Effector memory CD4-positive, alpha-beta T cell (primary cell): Measurements from ENCODE around the gene SPATA19.

Experiments
- DNase-seq, 3 donors: peaks; one replicate each; pipeline ENCODE4 v3.0.0-alpha.2; 2020
- H3K27ac ChIP-seq: 2 replicates; pipeline ENCODE4 v1.7.0; 2013; ENCODE audit warnings: mild to moderate bottlenecking, low read length, moderate library complexity; ENCODE audit not compliant: insufficient read depth, poor library complexity, severe bottlenecking
- H3K27me3 ChIP-seq: replicated peaks from 2 replicates; pipeline ENCODE4 v1.7.0; 2013; ENCODE audit warnings: mild to moderate bottlenecking, low read length; ENCODE audit not compliant: insufficient read depth, control insufficient read depth, poor library complexity, severe bottlenecking
- H3K36me3 ChIP-seq: 2 replicates; pipeline ENCODE4 v1.7.0; 2013; ENCODE audit warnings: mild to moderate bottlenecking, low read length, moderate library complexity; ENCODE audit not compliant: control insufficient read depth, insufficient read depth
- H3K4me1 ChIP-seq: 2 replicates; pipeline ENCODE4 v1.7.0; 2013; ENCODE audit warnings: low read length, mild to moderate bottlenecking; ENCODE audit not compliant: control insufficient read depth, insufficient read depth, poor library complexity, severe bottlenecking
- H3K4me3 ChIP-seq: 2 replicates; pipeline ENCODE4 v1.7.0; 2013; ENCODE audit warnings: low read length, low read depth, mild to moderate bottlenecking; ENCODE audit not compliant: insufficient read depth, poor library complexity, severe bottlenecking
- H3K9me3 ChIP-seq: 2 replicates; pipeline ENCODE4 v1.7.0; 2013; ENCODE audit warnings: mild to moderate bottlenecking, low read length, moderate library complexity; ENCODE audit not compliant: control insufficient read depth

The SPATA19 gene

GRCh38 chr11:133828871-133829270, 16.4 kb downstream of the SPATA19 start:
- Histone ChIP-seq H3K27me3 (no peaks in the 10 kb centered on the region), H3K27ac (no peak overlapping the region), H3K36me3 (no peaks in the 10 kb centered on the region), H3K4me1 (no peaks in the 10 kb centered on the region), H3K4me3 (no peak overlapping the region), H3K9me3 (no peaks in the 10 kb centered on the region)
- no peak for DNase-seq

GRCh38 chr11:133827556-133827955, 17.8 kb downstream of the SPATA19 start:
- Histone ChIP-seq H3K4me1 (no peaks in the 10 kb centered on the region), H3K9me3 (no peaks in the 10 kb centered on the region), H3K36me3 (no peaks in the 10 kb centered on the region), H3K27me3 (no peaks in the 10 kb centered on the region), H3K4me3 (no peak overlapping the region), H3K27ac (no peak overlapping the region)
- DNase-seq: no peak

GRCh38 chr11:133826866-133827265, 18.4 kb downstream of the SPATA19 start:
- Histone ChIP-seq H3K27ac (no peak overlapping the region), H3K9me3 (no peaks in the 10 kb centered on the region), H3K36me3 (no peaks in the 10 kb centered on the region), H3K27me3 (no peaks in the 10 kb centered on the region), H3K4me3 (no peak overlapping the region), H3K4me1 (no peaks in the 10 kb centered on the region)
- no peak for DNase-seq

- H3K4me1 ChIP-seq: no peaks in the 10 kb centered on the region
- H3K27ac ChIP-seq: no peak overlapping the region
- no peaks in the 10 kb centered on the region for H3K9me3 ChIP-seq
- no peaks in the 10 kb centered on the region for H3K36me3 ChIP-seq
- H3K27me3 ChIP-seq: no peaks in the 10 kb centered on the region
- H3K4me3 ChIP-seq: no peak overlapping the region
- no peak for DNase-seq
Measured at GRCh38 chr11:133825666-133826065, 19.6 kb downstream of the SPATA19 start.

- Histone ChIP-seq H3K27ac (no peak overlapping the region), H3K4me3 (no peak overlapping the region), H3K27me3 (no peaks in the 10 kb centered on the region), H3K4me1 (no peaks in the 10 kb centered on the region), H3K36me3 (no peaks in the 10 kb centered on the region), H3K9me3 (no peaks in the 10 kb centered on the region)
- no peak for DNase-seq
Measured at GRCh38 chr11:133825156-133825555, 20.2 kb downstream of the SPATA19 start.

GRCh38 chr11:133824593-133824992, 20.7 kb downstream of the SPATA19 start:
- DNase-seq: no peak
- H3K36me3 ChIP-seq: no peaks in the 10 kb centered on the region
- no peak overlapping the region for H3K27ac ChIP-seq
- no peaks in the 10 kb centered on the region for H3K4me1 ChIP-seq
- no peak overlapping the region for H3K4me3 ChIP-seq
- no peaks in the 10 kb centered on the region for H3K27me3 ChIP-seq
- no peaks in the 10 kb centered on the region for H3K9me3 ChIP-seq

GRCh38 chr11:133823614-133824013, 21.7 kb downstream of the SPATA19 start:
- DNase-seq: no peak
- H3K9me3 ChIP-seq: no peaks in the 10 kb centered on the region

GRCh38 chr11:133823211-133823610, 22.1 kb downstream of the SPATA19 start:
- no peaks in the 10 kb centered on the region for H3K4me1 ChIP-seq
- no peaks in the 10 kb centered on the region for H3K9me3 ChIP-seq
- no peak for DNase-seq
- no peaks in the 10 kb centered on the region for H3K36me3 ChIP-seq
- no peaks in the 10 kb centered on the region for H3K27me3 ChIP-seq
- no peak overlapping the region for H3K27ac ChIP-seq
- H3K4me3 ChIP-seq: no peak overlapping the region

More at GRCh38 chr11:133823614-133824013, 21.7 kb downstream of the SPATA19 start:
- no peak overlapping the region for H3K4me3 ChIP-seq
- no peaks in the 10 kb centered on the region for H3K27me3 ChIP-seq
- H3K4me1 ChIP-seq: no peaks in the 10 kb centered on the region
- H3K27ac ChIP-seq: no peak overlapping the region
- no peaks in the 10 kb centered on the region for H3K36me3 ChIP-seq

- Histone ChIP-seq H3K4me3 (no peak overlapping the region), H3K27me3 (no peaks in the 10 kb centered on the region), H3K4me1 (no peaks in the 10 kb centered on the region), H3K27ac (no peak overlapping the region), H3K36me3 (no peaks in the 10 kb centered on the region), H3K9me3 (no peaks in the 10 kb centered on the region)
- DNase-seq: no peak
Measured at GRCh38 chr11:133821776-133822175, 23.5 kb downstream of the SPATA19 start.

GRCh38 chr11:133819746-133820315, 25.5 kb downstream of the SPATA19 start:
- Histone ChIP-seq H3K4me1 (no peaks in the 10 kb centered on the region), H3K9me3 (no peaks in the 10 kb centered on the region)

More at GRCh38 chr11:133819746-133820315, 25.5 kb downstream of the SPATA19 start:
- Histone ChIP-seq H3K4me3 (no peak overlapping the region), H3K36me3 (no peaks in the 10 kb centered on the region), H3K27ac (no peak overlapping the region), H3K27me3 (no peaks in the 10 kb centered on the region)
- DNase-seq: no peak
